22Rv1 (cell line): Measurements from ENCODE around the gene TNNT3.

ENCODE experiments used
- H3K27ac ChIP-seq: fragments of 450-650 bp; 2 replicates; pipeline ENCODE4 v1.5.1; 2017
- ZFX ChIP-seq: fragments of 450-650 bp; IDR thresholded peaks from 2 replicates; pipeline ENCODE4 v1.6.1; 2017; ENCODE audit warnings: antibody characterized with exemption, borderline replicate concordance
- TF ChIP-seq, protein P1 (sequence below): fragments of 450-650 bp; IDR thresholded peaks from 2 replicates; pipeline ENCODE4 v1.5.1; 2017; ENCODE audit warnings: mild to moderate bottlenecking

The TNNT3 gene

DNA sequence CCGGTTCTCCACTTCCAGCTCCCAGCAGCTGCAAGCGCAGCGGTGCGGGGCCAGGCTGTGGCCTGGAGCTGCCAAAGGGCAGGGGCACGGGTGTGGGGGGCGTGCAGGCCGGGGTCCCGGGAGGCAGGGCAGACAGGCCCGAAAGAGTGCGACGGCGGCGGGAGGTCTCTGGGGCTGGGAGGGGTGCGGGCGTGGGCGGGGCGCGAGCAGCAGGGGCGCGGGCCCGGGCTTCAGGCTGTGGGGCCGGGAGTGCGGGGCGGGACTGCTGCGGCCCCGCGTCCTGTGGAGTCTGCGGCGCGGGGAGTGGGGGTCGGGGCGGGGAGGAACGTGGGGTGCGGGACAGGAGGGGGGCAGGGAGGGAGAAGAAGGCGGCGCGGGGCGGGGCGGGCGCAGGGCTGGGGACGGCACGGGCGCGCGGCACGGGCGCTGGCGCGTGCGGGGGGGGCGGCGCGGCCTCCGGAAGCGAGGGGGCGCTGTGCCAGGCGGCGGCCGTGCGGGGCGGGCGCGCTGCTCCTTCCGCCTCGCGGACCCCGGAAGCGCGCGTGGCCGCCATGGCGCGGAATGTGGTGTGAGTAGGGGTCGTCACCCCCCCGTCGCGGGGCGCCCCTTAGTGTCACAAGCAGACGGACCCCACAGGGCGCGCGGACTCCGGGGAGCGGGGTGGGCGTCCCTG lies 27.4 kb downstream of the TNNT3 start, which contains the start of gene MRPL23:
MRPL23 (plus strand) TSS at position 521 of the 673 bp plus-strand sequence; CDS start at position 552, 31 bp downstream.
- H3K27ac ChIP-seq, result no peak within 1 kb of the TSS
- TF ChIP-seq ZFX, result no peak
- TF ChIP-seq, protein P1, sequence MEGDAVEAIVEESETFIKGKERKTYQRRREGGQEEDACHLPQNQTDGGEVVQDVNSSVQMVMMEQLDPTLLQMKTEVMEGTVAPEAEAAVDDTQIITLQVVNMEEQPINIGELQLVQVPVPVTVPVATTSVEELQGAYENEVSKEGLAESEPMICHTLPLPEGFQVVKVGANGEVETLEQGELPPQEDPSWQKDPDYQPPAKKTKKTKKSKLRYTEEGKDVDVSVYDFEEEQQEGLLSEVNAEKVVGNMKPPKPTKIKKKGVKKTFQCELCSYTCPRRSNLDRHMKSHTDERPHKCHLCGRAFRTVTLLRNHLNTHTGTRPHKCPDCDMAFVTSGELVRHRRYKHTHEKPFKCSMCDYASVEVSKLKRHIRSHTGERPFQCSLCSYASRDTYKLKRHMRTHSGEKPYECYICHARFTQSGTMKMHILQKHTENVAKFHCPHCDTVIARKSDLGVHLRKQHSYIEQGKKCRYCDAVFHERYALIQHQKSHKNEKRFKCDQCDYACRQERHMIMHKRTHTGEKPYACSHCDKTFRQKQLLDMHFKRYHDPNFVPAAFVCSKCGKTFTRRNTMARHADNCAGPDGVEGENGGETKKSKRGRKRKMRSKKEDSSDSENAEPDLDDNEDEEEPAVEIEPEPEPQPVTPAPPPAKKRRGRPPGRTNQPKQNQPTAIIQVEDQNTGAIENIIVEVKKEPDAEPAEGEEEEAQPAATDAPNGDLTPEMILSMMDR, result no peak

DNA sequence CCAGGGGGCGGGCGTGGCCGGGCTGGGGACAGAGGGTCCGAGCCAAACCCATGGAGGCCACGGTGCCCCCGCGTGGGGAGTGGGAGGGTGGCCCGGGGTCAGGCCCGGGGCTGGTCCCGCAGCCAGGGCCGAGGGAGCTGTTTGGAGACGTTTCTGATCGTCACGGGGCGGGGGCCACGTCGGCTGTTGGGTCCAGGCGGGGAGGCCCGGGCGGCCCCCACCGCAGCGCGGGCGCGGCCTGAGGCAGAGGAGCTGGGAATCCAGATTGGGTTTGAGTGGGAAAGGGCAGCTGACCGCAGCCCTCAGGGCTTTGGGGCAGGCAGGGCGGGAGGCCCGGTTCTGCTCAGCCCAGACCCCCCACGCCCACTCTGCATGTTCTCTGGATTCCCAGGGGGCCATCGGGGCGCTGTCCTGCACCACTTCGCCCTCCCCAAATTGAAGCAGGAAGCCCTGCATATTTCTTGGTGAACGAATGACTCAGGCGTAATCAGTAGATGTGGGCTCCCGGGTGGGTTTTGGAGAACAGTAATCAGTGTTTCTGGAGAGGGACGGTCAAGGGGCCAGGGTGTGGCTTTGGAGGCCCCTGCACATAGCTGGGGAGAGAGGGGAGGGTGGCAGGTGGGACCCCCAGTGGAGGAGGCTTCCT lies 28.2 kb downstream of the TNNT3 start:
- H3K27ac ChIP-seq, result no peak overlapping the region
- no peak for TF ChIP-seq ZFX
- TF ChIP-seq, protein P1, result no peak

DNA sequence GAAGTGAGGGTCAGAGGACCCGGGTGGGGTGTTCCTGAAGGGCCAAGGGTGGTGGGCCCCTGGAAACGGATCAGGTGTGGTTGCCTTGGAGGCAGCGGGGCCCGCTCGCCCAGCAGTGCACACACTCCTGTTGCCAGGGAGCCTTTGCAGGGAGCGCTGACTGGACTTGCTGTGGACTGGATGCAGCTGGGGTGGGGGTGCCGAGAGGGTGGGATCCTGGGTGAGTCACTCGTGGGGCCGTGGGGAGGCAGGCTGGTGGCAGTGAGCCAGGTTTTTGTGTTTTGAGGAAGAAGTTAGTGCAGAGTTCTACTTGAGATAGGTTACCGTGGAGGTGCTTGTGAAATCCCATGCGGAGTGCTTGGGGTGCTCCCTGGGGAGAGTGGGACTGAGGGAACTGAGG lies 28.9 kb downstream of the TNNT3 start:
- H3K27ac ChIP-seq, result no peak overlapping the region
- no peak for TF ChIP-seq ZFX
- TF ChIP-seq, protein P1, result no peak

DNA sequence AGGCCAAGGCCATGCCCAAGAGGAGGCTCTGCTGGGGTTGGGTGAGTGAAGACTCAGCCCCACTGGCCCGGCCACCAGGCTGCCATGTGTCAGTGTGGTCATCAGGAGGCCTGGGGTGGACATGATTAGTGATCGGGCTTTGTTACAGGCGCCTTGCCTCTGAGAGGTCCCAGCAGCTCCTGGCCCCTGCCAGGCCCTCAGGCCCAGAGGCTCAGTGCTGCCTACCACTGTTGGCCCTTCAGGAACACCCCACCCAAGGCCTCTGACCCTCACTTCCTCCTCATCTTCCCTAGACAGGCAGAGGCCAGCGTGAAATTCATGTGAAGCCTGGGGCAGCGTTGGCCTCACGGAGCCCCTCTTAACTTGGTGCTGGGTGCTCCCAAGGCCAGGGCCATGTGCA lies 29.8 kb downstream of the TNNT3 start:
- TF ChIP-seq ZFX, result no peak
- TF ChIP-seq, protein P1, result no peak
- no peak overlapping the region for H3K27ac ChIP-seq

- no peak overlapping the region for H3K27ac ChIP-seq
- TF ChIP-seq, protein P1, result no peak
These were observed 30.4 kb downstream of the TNNT3 start for GRCh38 chr11:1949922-1950321.

DNA sequence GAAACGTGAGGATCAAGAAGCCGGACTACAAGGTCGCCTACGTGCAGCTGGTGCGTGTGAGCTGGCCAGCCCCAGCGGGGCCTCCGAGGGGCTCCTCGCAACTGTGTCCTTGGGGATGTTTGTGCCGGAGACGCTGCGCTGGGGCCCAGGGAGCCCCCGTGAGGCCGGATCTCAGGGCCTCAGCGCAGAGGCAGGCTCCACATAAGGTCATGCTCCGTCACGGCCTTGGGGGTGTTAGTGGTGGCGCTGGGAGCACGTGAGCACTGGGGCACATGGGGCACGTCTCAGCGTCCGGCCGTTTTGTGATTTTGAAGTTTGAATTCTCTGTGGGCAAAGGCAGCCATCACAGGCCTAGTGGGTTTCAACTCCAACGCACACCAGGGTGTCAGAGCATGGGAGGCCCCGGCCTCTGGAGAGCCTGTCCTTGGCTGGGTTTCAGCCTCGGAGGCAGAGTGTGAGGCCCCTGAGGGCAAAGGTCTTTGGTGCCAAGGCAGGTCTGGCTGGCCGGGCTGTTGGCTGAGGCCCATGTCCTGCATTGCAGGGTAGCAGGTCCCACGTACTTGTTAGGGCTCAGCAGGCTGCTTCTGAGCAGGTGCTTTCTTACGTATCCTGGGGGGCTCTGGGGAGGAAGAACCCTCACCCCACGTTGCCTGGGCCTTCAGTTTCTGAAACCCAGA lies 33.4 kb downstream of the TNNT3 start:
- H3K27ac ChIP-seq, result no peak overlapping the region
- TF ChIP-seq, protein P1, result no peak
- TF ChIP-seq ZFX, result no peak
